Measurements from ENCODE around the gene CDH23.

GRCh38 chr10:71766717-71767419, 370.1 kb downstream of the CDH23 start:
- TF ChIP-seq CTCF (IDR thresholded peaks at IDR 0.05; ENCODE audit: poor library complexity) (no peak), EZH2phosphoT487 (IDR thresholded peaks at IDR 0.05; ENCODE audit: low read depth, severe bottlenecking, unreplicated experiment) (no peak)
